Rectal smooth muscle tissue (tissue), 1 donor: ENCODE measurements around the gene FSTL5.

Source experiments
- H3K27ac ChIP-seq: one replicate; pipeline ENCODE4 v1.7.0; 2013; ENCODE audit warnings: low read depth, low read length, inconsistent platforms
- H3K27me3 ChIP-seq: one replicate; pipeline ENCODE4 v1.7.0; 2013; ENCODE audit warnings: low read length; ENCODE audit not compliant: control insufficient read depth, insufficient read depth
- H3K36me3 ChIP-seq: one replicate; pipeline ENCODE4 v1.7.0; 2013; ENCODE audit warnings: low read length; ENCODE audit not compliant: control insufficient read depth, insufficient read depth
- H3K4me1 ChIP-seq: one replicate; pipeline ENCODE4 v1.7.0; 2013; ENCODE audit warnings: low read length; ENCODE audit not compliant: control insufficient read depth, insufficient read depth
- H3K4me3 ChIP-seq: one replicate; pipeline ENCODE4 v1.7.0; 2013; ENCODE audit warnings: low read length
- H3K9ac ChIP-seq: one replicate; pipeline ENCODE4 v1.7.0; 2013; ENCODE audit warnings: low read length

The FSTL5 gene

GRCh38 chr4:161704653-161705052 lies 459.1 kb downstream of the FSTL5 start:
- Histone ChIP-seq H3K4me1 (no peaks in the 10 kb centered on the region), H3K9ac (no peak overlapping the region), H3K4me3 (no peak overlapping the region), H3K27me3 (no peaks in the 10 kb centered on the region), H3K27ac (no peak overlapping the region), H3K36me3 (no peaks in the 10 kb centered on the region)

- Histone ChIP-seq H3K27me3 (no peaks in the 10 kb centered on the region), H3K9ac (no peak overlapping the region), H3K36me3 (no peaks in the 10 kb centered on the region), H3K4me3 (no peak overlapping the region), H3K4me1 (no peaks in the 10 kb centered on the region), H3K27ac (no peak overlapping the region)
Observed at GRCh38 chr4:161704040-161704439, 459.8 kb downstream of the FSTL5 start.

GRCh38 chr4:161702287-161702686 lies 461.5 kb downstream of the FSTL5 start:
- no peak overlapping the region for H3K27ac ChIP-seq
- no peaks in the 10 kb centered on the region for H3K36me3 ChIP-seq
- no peak overlapping the region for H3K9ac ChIP-seq
- no peak overlapping the region for H3K4me3 ChIP-seq
- no peaks in the 10 kb centered on the region for H3K4me1 ChIP-seq
- H3K27me3 ChIP-seq = no peaks in the 10 kb centered on the region

- no peak overlapping the region for H3K27ac ChIP-seq
- H3K27me3 ChIP-seq = no peaks in the 10 kb centered on the region
- H3K36me3 ChIP-seq = no peaks in the 10 kb centered on the region
- no peak overlapping the region for H3K4me3 ChIP-seq
- no peaks in the 10 kb centered on the region for H3K4me1 ChIP-seq
- H3K9ac ChIP-seq = no peak overlapping the region
Observed at GRCh38 chr4:161696944-161697343, 466.9 kb downstream of the FSTL5 start.

GRCh38 chr4:161680146-161680545 lies 483.7 kb downstream of the FSTL5 start:
- Histone ChIP-seq H3K4me1 (no peaks in the 10 kb centered on the region), H3K9ac (no peak overlapping the region), H3K27me3 (no peaks in the 10 kb centered on the region), H3K27ac (no peak overlapping the region), H3K4me3 (no peak overlapping the region), H3K36me3 (no peaks in the 10 kb centered on the region)

- no peak overlapping the region for H3K4me3 ChIP-seq
- no peak overlapping the region for H3K9ac ChIP-seq
- no peaks in the 10 kb centered on the region for H3K4me1 ChIP-seq
- no peak overlapping the region for H3K27ac ChIP-seq
- no peaks in the 10 kb centered on the region for H3K36me3 ChIP-seq
- no peaks in the 10 kb centered on the region for H3K27me3 ChIP-seq
Observed at GRCh38 chr4:161664740-161665139, 499.1 kb downstream of the FSTL5 start.

- no peaks in the 10 kb centered on the region for H3K4me1 ChIP-seq
Observed at GRCh38 chr4:161663844-161664243, 500.0 kb downstream of the FSTL5 start.

GRCh38 chr4:161658676-161659075 lies 505.1 kb downstream of the FSTL5 start:
- H3K9ac ChIP-seq = no peak overlapping the region
- H3K27me3 ChIP-seq = no peaks in the 10 kb centered on the region
- no peak overlapping the region for H3K27ac ChIP-seq
- no peaks in the 10 kb centered on the region for H3K36me3 ChIP-seq
- no peak overlapping the region for H3K4me3 ChIP-seq
- H3K4me1 ChIP-seq = no peaks in the 10 kb centered on the region

More at GRCh38 chr4:161663844-161664243, 500.0 kb downstream of the FSTL5 start:
- Histone ChIP-seq H3K36me3 (no peaks in the 10 kb centered on the region), H3K27ac (no peak overlapping the region), H3K27me3 (no peaks in the 10 kb centered on the region), H3K4me3 (no peak overlapping the region), H3K9ac (no peak overlapping the region)

GRCh38 chr4:161657616-161658015 lies 506.2 kb downstream of the FSTL5 start:
- Histone ChIP-seq H3K4me1 (no peaks in the 10 kb centered on the region), H3K27me3 (no peaks in the 10 kb centered on the region), H3K36me3 (no peaks in the 10 kb centered on the region), H3K9ac (no peak overlapping the region), H3K4me3 (no peak overlapping the region), H3K27ac (no peak overlapping the region)

- Histone ChIP-seq H3K36me3 (no peaks in the 10 kb centered on the region), H3K27ac (no peak overlapping the region), H3K4me1 (no peaks in the 10 kb centered on the region), H3K27me3 (no peaks in the 10 kb centered on the region), H3K9ac (no peak overlapping the region), H3K4me3 (no peak overlapping the region)
Observed at GRCh38 chr4:161656594-161656993, 507.2 kb downstream of the FSTL5 start.

GRCh38 chr4:161655148-161655547 lies 508.7 kb downstream of the FSTL5 start:
- no peak overlapping the region for H3K4me3 ChIP-seq
- no peak overlapping the region for H3K27ac ChIP-seq
- H3K4me1 ChIP-seq = no peaks in the 10 kb centered on the region
- no peaks in the 10 kb centered on the region for H3K27me3 ChIP-seq
- no peaks in the 10 kb centered on the region for H3K36me3 ChIP-seq
- no peak overlapping the region for H3K9ac ChIP-seq

- no peak overlapping the region for H3K4me3 ChIP-seq
- H3K9ac ChIP-seq = no peak overlapping the region
- no peaks in the 10 kb centered on the region for H3K4me1 ChIP-seq
- no peaks in the 10 kb centered on the region for H3K36me3 ChIP-seq
- H3K27ac ChIP-seq = no peak overlapping the region
- H3K27me3 ChIP-seq = no peaks in the 10 kb centered on the region
Observed at GRCh38 chr4:161653697-161654096, 510.1 kb downstream of the FSTL5 start.

GRCh38 chr4:161651586-161651985 lies 512.2 kb downstream of the FSTL5 start:
- no peaks in the 10 kb centered on the region for H3K36me3 ChIP-seq
- H3K4me1 ChIP-seq = no peaks in the 10 kb centered on the region
- H3K9ac ChIP-seq = no peak overlapping the region
- H3K27me3 ChIP-seq = no peaks in the 10 kb centered on the region
- no peak overlapping the region for H3K27ac ChIP-seq
- H3K4me3 ChIP-seq = no peak overlapping the region
